ENCODE data around the gene LPP.

LPP gene

DNA sequence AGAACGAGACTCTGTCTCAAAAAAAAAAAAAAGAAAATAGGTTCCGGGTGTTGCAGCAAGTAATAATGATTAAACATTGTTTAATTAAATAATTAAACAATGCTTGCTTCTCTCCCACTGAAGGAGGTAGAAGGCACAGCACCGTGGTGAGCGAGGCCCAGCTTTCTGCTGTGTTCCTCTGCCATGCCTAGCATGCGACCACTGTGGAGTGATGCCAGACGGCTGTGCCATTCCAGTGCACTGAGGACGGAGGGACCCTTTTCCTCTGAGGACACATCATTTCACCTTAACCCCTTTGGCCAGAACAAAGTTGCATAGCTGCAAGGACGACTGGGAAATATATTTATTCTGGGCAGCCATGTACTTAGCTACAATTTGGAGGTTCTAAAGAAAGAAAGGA is 695.0 kb downstream of the LPP start:
- Histone ChIP-seq H3K27ac (ENCODE audit: poor library complexity, severe bottlenecking) (no peak overlapping the region), H3K27me3 (ENCODE audit: insufficient read depth, poor library complexity, severe bottlenecking) (no peaks in the 10 kb centered on the region), H3K4me1 (ENCODE audit: insufficient read depth, poor library complexity, severe bottlenecking) (peaks cover 3% of the 10 kb centered on the region), H3K9me3 (ENCODE audit: severe bottlenecking) (no peaks in the 10 kb centered on the region), H3K36me3 (ENCODE audit: low read depth) (no peaks in the 10 kb centered on the region), H3K4me3 (ENCODE audit: severe bottlenecking) (no peak overlapping the region)
- DNase-seq (ENCODE audit: low spot score) = no peak
- ATAC-seq (ENCODE audit: low read depth) = no peak
- TF ChIP-seq, protein P1, sequence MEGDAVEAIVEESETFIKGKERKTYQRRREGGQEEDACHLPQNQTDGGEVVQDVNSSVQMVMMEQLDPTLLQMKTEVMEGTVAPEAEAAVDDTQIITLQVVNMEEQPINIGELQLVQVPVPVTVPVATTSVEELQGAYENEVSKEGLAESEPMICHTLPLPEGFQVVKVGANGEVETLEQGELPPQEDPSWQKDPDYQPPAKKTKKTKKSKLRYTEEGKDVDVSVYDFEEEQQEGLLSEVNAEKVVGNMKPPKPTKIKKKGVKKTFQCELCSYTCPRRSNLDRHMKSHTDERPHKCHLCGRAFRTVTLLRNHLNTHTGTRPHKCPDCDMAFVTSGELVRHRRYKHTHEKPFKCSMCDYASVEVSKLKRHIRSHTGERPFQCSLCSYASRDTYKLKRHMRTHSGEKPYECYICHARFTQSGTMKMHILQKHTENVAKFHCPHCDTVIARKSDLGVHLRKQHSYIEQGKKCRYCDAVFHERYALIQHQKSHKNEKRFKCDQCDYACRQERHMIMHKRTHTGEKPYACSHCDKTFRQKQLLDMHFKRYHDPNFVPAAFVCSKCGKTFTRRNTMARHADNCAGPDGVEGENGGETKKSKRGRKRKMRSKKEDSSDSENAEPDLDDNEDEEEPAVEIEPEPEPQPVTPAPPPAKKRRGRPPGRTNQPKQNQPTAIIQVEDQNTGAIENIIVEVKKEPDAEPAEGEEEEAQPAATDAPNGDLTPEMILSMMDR (IDR thresholded peaks at IDR 0.05; ENCODE audit: poor library complexity, severe bottlenecking) = no peak

DNA sequence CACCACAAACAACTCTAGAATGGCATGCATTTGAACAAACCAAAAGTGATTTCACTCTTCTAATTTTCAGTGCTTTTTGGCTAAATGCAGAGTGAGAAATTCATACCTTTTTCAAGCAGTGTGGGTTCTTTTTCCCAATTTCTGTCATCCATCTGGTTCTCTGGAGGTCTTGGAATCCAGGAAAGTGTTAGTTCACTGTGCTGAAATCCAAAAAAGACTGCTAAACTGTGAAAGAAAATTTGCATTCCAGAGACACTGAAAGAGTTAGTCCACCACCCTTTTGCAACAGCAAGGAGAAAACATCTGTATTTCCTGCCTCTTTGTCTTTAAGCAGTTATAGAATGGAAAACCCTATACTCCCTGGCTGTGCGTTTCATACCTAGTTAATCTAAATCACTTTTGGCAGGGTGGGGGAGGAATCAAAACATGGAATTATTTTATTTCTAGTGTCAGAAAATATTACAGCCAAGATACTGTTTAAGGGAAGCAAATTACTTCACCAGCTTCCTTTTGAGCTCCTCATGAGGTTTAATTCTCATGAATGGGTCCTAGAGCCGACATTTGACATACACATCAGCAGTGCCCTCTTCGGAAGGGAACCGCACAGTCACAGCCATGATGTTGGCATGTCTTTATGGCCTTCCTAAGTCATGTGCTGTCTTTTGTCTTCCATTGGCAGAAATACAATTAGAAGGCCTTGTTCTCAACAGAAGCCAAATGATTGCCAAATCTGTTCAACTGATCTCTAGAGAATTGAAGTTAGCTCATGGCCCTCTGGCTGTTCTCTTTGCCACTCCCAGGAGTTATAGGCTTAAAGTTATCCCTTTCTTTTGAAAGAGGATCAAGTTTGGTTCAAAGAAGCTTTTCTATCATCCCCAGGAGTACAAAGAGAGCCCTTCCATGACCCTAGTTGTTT is 700.2 kb downstream of the LPP start:
- H3K4me1 ChIP-seq (ENCODE audit: insufficient read depth, poor library complexity, severe bottlenecking) = peaks cover 17% of the 10 kb centered on the region
- peak; percentile 43; the same call in 2 of the 3 replicates for ATAC-seq (ENCODE audit: low read depth)
- TF ChIP-seq, protein P1 (IDR thresholded peaks at IDR 0.05; ENCODE audit: poor library complexity, severe bottlenecking) = no peak
- no peaks in the 10 kb centered on the region for H3K27me3 ChIP-seq (ENCODE audit: insufficient read depth, poor library complexity, severe bottlenecking)
- DNase-seq (ENCODE audit: low spot score) = no peak
- no peaks in the 10 kb centered on the region for H3K36me3 ChIP-seq (ENCODE audit: low read depth)
- peak overlapping the region; percentile 79 for H3K27ac ChIP-seq (ENCODE audit: poor library complexity, severe bottlenecking)
- H3K9me3 ChIP-seq (ENCODE audit: severe bottlenecking) = peaks cover 2% of the 10 kb centered on the region
- no peak overlapping the region for H3K4me3 ChIP-seq (ENCODE audit: severe bottlenecking)

DNA sequence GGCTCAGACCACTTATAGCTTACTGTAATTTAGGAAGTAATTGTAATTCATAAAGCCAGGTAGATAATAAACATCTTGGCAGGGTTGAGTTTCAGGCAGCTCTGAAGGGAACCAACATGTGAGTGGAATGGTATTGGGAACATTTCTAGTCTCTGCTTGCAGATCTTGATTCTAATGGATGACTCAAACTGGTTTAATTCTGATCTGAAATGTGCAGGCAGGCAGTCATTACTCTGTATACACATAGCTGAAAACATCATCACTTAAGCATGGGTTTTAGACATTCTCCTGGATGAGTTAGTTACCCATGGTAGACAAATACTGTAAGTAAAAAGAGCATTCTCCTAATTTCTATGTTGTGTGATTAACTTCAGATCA is 700.8 kb downstream of the LPP start:
- no peak for DNase-seq (ENCODE audit: low spot score)
- Histone ChIP-seq H3K36me3 (ENCODE audit: low read depth) (no peaks in the 10 kb centered on the region), H3K27ac (ENCODE audit: poor library complexity, severe bottlenecking) (peak overlapping the region; percentile 79), H3K27me3 (ENCODE audit: insufficient read depth, poor library complexity, severe bottlenecking) (no peaks in the 10 kb centered on the region), H3K9me3 (ENCODE audit: severe bottlenecking) (peaks cover 2% of the 10 kb centered on the region), H3K4me3 (ENCODE audit: severe bottlenecking) (no peak overlapping the region), H3K4me1 (ENCODE audit: insufficient read depth, poor library complexity, severe bottlenecking) (peaks cover 17% of the 10 kb centered on the region)
- TF ChIP-seq, protein P1 (IDR thresholded peaks at IDR 0.05; ENCODE audit: poor library complexity, severe bottlenecking) = no peak
- peak; percentile 90 for ATAC-seq (ENCODE audit: low read depth)

DNA sequence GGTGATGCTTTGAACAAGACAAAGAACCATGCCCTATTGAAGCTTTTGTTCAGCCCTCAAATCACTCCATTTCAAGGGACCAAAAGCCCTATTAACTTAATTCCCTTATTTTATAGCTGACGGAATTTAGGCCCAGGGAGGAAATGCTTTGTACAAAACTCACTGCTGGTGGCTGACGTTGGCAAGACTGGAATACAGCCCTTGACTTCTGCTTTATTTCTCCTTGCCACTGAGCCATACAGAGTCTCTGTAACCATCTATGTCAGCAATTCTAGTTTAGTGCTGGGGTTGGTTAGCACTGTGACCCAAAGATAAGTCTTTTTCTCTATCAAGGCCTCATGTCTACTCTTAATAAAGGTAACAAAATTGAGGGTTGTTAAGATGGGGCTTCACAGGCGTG is 701.7 kb downstream of the LPP start:
- H3K4me3 ChIP-seq (ENCODE audit: severe bottlenecking) = no peak overlapping the region
- no peak for ATAC-seq (ENCODE audit: low read depth)

More for the DNA sequence above, 701.7 kb downstream of the LPP start:
- Histone ChIP-seq H3K27ac (ENCODE audit: poor library complexity, severe bottlenecking) (peak overlapping the region; percentile 79), H3K36me3 (ENCODE audit: low read depth) (no peaks in the 10 kb centered on the region), H3K9me3 (ENCODE audit: severe bottlenecking) (peaks cover 2% of the 10 kb centered on the region), H3K4me1 (ENCODE audit: insufficient read depth, poor library complexity, severe bottlenecking) (peaks cover 17% of the 10 kb centered on the region), H3K27me3 (ENCODE audit: insufficient read depth, poor library complexity, severe bottlenecking) (no peaks in the 10 kb centered on the region)
- TF ChIP-seq, protein P1 (IDR thresholded peaks at IDR 0.05; ENCODE audit: poor library complexity, severe bottlenecking) = no peak
- no peak for DNase-seq (ENCODE audit: low spot score)
